Neuronal stem cell (in vitro differentiated cells): Measurements from ENCODE around the gene NR3C2.

Source experiments
- DNase-seq: peaks from one replicate; pipeline ENCODE4 v3.0.0-alpha.2; 2013; ENCODE audit warnings: low spot score
- H2AFZ ChIP-seq: one replicate; pipeline ENCODE4 v1.6.1; 2013; ENCODE audit warnings: mild to moderate bottlenecking, low read length, inconsistent platforms
- H2AK5ac ChIP-seq: 2 replicates; pipeline ENCODE4 v1.6.1; 2013; ENCODE audit warnings: low read depth, mild to moderate bottlenecking, inconsistent platforms, low read length, moderate library complexity, mixed read lengths
- H2BK120ac ChIP-seq: 2 replicates; pipeline ENCODE4 v1.6.1; 2013; ENCODE audit warnings: low read depth, mild to moderate bottlenecking, inconsistent platforms, low read length, moderate library complexity, mixed read lengths
- H2BK12ac ChIP-seq: one replicate; pipeline ENCODE4 v1.6.1; 2013; ENCODE audit warnings: low read length, inconsistent platforms
- H2BK15ac ChIP-seq: 2 replicates; pipeline ENCODE4 v1.6.1; 2013; ENCODE audit warnings: mild to moderate bottlenecking, low read length, inconsistent platforms, mixed read lengths
- H2BK5ac ChIP-seq: one replicate; pipeline ENCODE4 v1.6.1; 2013; ENCODE audit warnings: inconsistent platforms, mild to moderate bottlenecking, low read length, moderate library complexity
- H3K14ac ChIP-seq: one replicate; pipeline ENCODE4 v1.6.1; 2013; ENCODE audit warnings: low read length, inconsistent platforms
- H3K18ac ChIP-seq: 2 replicates; pipeline ENCODE4 v1.6.1; 2013; ENCODE audit warnings: low read length, inconsistent platforms
- H3K23ac ChIP-seq: 2 replicates; pipeline ENCODE4 v1.6.1; 2013; ENCODE audit warnings: low read depth, mild to moderate bottlenecking, mixed read lengths, low read length, inconsistent platforms; ENCODE audit not compliant: poor library complexity
- H3K27ac ChIP-seq: replicated peaks from 3 replicates; pipeline ENCODE4 v1.5.1; 2013; ENCODE audit warnings: low read length, inconsistent platforms
- H3K27me3 ChIP-seq, 3 experiments: 2 replicates each; pipeline ENCODE4 v1.6.1; 2013; ENCODE audit warnings: low read length in 3 of 3, mild to moderate bottlenecking in 2 of 3, inconsistent platforms in 1 of 3, low read depth in 1 of 3, mixed read lengths in 1 of 3, moderate library complexity in 1 of 3; ENCODE audit not compliant: control insufficient read depth in 3 of 3, insufficient read depth in 3 of 3
- H3K36me3 ChIP-seq, 2 donors: replicated peaks in 1 of 2; 2 replicates each; pipeline ENCODE4 v1.6.1; 2013; ENCODE audit warnings: low read length in 2 of 2; ENCODE audit not compliant: control insufficient read depth in 2 of 2, insufficient read depth in 2 of 2
- H3K4ac ChIP-seq: 2 replicates; pipeline ENCODE4 v1.6.1; 2013; ENCODE audit warnings: inconsistent platforms, mild to moderate bottlenecking, low read length, moderate library complexity
- H3K4me1 ChIP-seq, 2 donors: 1 replicate in 1 of 2; 2 replicates in 1 of 2; pipeline ENCODE4 v1.6.1; 2013; ENCODE audit warnings: low read length in 2 of 2, low read depth in 1 of 2; ENCODE audit not compliant: control insufficient read depth in 2 of 2, insufficient read depth in 1 of 2
- H3K4me2 ChIP-seq: one replicate; pipeline ENCODE4 v1.6.1; 2013; ENCODE audit warnings: mild to moderate bottlenecking, low read length, inconsistent platforms; ENCODE audit not compliant: insufficient read depth, poor library complexity, severe bottlenecking
- H3K4me3 ChIP-seq, 2 donors: 2 replicates each; pipeline ENCODE4 v1.5.1; 2013; ENCODE audit warnings: low read length in 2 of 2, mild to moderate bottlenecking in 2 of 2, inconsistent platforms in 1 of 2, moderate library complexity in 1 of 2
- H3K79me1 ChIP-seq: one replicate; pipeline ENCODE4 v1.6.1; 2013; ENCODE audit warnings: low read depth, mild to moderate bottlenecking, inconsistent platforms, low read length, moderate library complexity
- H3K9ac ChIP-seq: one replicate; pipeline ENCODE4 v1.6.1; 2013; ENCODE audit warnings: mild to moderate bottlenecking, low read depth, low read length, inconsistent platforms; ENCODE audit not compliant: poor library complexity
- H3K9me3 ChIP-seq, 2 donors: replicated peaks in 1 of 2; 2 replicates each; pipeline versions ENCODE3 to v1.6.1; 2013; ENCODE audit warnings: low read length in 2 of 2, mild to moderate bottlenecking in 2 of 2, inconsistent platforms in 1 of 2, low read depth in 1 of 2, mixed read lengths in 1 of 2, moderate library complexity in 1 of 2; ENCODE audit not compliant: control insufficient read depth in 2 of 2, insufficient read depth in 1 of 2
- H4K8ac ChIP-seq: one replicate; pipeline ENCODE4 v1.6.1; 2013; ENCODE audit warnings: low read depth, mild to moderate bottlenecking, inconsistent platforms, low read length, moderate library complexity
- H4K91ac ChIP-seq: one replicate; pipeline ENCODE4 v1.6.1; 2013; ENCODE audit warnings: low read length, low read depth, mild to moderate bottlenecking, inconsistent platforms; ENCODE audit not compliant: poor library complexity
- WGBS, 2 donors: extraction: QIAGEN DNeasy Blood & Tissue Kit; methylation state at CpG; one replicate each; pipeline ENCODE4 v1.1.7; 2013; ENCODE audit warnings: missing lambda C conversion rate in 2 of 2, mixed read lengths in 1 of 2; ENCODE audit not compliant: insufficient read length in 2 of 2, insufficient replicate concordance in 1 of 2; ENCODE audit errors: extremely low coverage in 2 of 2; 5-methylcytosine and 5-hydroxymethylcytosine counted together

Gene NR3C2

DNA sequence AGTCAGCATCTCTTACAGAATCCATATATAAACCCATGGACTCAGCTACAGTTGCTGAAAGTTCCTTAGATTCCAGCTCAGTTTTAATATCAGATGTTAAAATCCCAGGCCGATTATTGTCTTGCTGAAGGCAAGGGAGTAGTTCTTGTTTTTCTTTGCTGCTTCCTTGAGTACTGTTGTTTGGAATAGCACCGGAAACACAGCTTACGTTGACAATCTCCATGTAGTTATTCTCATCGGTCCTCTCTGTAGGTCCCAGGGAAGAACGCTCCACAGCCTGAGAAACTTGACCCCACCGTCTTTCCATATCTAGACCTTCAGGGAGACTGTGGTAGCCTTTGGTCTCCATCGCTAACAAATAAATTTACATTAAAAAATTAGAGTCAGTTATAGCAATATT lies 5.7 kb downstream of the NR3C2 start:
- Histone ChIP-seq H3K18ac (no peak overlapping the region), H3K14ac (no peak overlapping the region), H2BK120ac (no peak overlapping the region), H3K9me3 (no peaks in the 10 kb centered on the region), H4K8ac (no peak overlapping the region), H2BK12ac (no peak overlapping the region), H3K9ac (no peak overlapping the region), H2BK15ac (no peak overlapping the region), H4K91ac (no peak overlapping the region), H2BK5ac (no peak overlapping the region), H3K79me1 (no peaks in the 10 kb centered on the region), H2AK5ac (no peak overlapping the region), H3K4me2 (no peak overlapping the region), H3K27me3 (peaks cover 0 to 30% (median 7%) of the 10 kb centered on the region in 3 experiments), H3K4ac (no peak overlapping the region), H3K36me3 (no peaks in the 10 kb centered on the region), H3K4me1 (no peaks in the 10 kb centered on the region), H2AFZ (no peak overlapping the region), H3K27ac (no peak overlapping the region), H3K23ac (no peak overlapping the region), H3K4me3 (no peak overlapping the region)
- DNase-seq = no peak
- no CpG with 5 or more reads among the region's 7 CpGs for WGBS, 2 donors

DNA sequence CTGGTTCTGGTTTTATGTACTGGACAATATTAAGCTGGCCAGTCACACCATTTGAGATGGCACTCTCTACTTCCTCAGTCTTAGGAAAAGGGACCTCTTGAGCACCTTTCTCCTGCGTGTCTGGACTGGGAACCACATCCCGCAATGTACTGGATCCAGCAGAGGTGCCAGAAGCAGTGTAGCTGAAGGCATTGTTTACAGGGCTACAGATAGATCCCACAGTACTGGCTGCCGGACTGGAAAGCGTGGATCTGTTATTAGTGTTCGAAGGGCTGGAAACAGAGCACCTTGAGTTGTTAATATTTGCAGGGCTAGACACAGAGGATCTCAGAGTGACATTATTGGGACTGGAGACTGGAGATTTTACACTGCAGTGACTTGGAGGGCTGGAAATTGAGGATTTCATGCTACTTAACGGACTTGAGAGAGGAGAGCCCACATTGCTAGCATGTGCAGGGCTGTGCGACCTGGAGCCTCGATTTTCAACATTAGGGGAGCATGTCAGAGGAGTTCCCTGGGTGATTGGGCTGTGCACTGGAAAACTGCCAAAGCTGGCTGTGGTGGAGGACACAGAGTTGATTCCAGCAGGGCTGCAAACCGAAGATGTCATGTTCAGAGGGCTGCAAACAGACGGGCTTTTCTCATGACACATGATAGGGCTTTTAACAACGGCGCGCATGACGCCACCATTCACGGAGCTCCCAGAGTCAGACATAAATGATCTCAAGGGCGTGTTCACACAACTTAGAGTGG lies 6.4 kb downstream of the NR3C2 start:
- Histone ChIP-seq H3K4me3 (no peak overlapping the region), H2AK5ac (no peak overlapping the region), H3K79me1 (no peaks in the 10 kb centered on the region), H3K4me1 (no peaks in the 10 kb centered on the region), H3K9me3 (no peaks in the 10 kb centered on the region), H2BK15ac (no peak overlapping the region), H3K4me2 (no peak overlapping the region), H3K23ac (no peak overlapping the region), H2BK5ac (no peak overlapping the region), H3K9ac (no peak overlapping the region), H3K18ac (no peak overlapping the region), H4K8ac (no peak overlapping the region), H2BK120ac (no peak overlapping the region), H3K27me3 (peaks cover 0 to 23% (median 1%) of the 10 kb centered on the region in 3 experiments), H2BK12ac (no peak overlapping the region), H3K4ac (no peak overlapping the region), H3K36me3 (no peaks in the 10 kb centered on the region), H3K14ac (no peak overlapping the region), H2AFZ (no peak overlapping the region), H3K27ac (no peak overlapping the region), H4K91ac (no peak overlapping the region)
- WGBS, 2 donors = no CpG with 5 or more reads among the region's 16 CpGs
- DNase-seq = no peak

DNA sequence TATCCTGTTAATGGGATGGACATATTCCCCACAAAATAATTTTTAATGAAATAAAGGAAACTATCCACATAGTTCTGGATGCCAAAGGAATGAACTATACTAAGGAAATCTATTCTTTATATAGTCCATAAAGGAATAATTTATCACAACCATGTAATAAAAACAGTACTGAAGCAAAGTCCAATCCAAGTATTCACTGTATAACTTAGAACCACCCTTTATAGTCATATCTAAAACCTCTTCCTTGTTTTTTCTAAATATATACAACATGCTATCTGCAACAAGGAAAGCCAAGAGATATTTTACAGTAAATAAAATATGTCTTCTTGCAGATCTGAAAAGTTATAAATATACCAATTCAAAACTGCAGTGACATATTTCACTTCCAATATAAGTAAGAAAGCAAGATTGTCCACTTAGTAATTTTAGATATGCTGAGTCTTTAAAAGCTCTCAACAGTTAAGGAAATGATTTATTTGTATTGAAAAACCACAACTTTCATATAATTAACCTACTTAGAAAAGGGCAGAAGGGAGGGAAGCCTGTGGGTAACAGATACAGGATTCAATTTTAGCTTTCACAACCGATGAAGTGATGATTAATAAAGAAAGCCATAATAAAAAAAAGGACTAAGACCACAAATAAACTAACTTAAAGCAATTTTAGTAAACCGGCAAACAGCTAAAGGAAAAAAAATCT lies 8.0 kb downstream of the NR3C2 start:
- Histone ChIP-seq H4K8ac (no peak overlapping the region), H3K14ac (no peak overlapping the region), H3K9ac (no peak overlapping the region), H3K27ac (no peak overlapping the region), H2BK5ac (no peak overlapping the region), H3K27me3 (peaks cover 0 to 7% (median 0%) of the 10 kb centered on the region in 3 experiments), H3K4me3 (no peak overlapping the region), H3K23ac (no peak overlapping the region), H4K91ac (no peak overlapping the region), H2BK15ac (no peak overlapping the region), H3K4me2 (no peak overlapping the region), H3K9me3 (no peaks in the 10 kb centered on the region), H3K79me1 (no peaks in the 10 kb centered on the region), H2AFZ (no peak overlapping the region), H3K4me1 (no peaks in the 10 kb centered on the region), H2AK5ac (no peak overlapping the region), H3K18ac (no peak overlapping the region), H3K4ac (no peak overlapping the region), H2BK12ac (no peak overlapping the region), H3K36me3 (no peaks in the 10 kb centered on the region), H2BK120ac (no peak overlapping the region)
- no peak for DNase-seq
- no CpG with 5 or more reads among the region's 2 CpGs for WGBS, 2 donors

DNA sequence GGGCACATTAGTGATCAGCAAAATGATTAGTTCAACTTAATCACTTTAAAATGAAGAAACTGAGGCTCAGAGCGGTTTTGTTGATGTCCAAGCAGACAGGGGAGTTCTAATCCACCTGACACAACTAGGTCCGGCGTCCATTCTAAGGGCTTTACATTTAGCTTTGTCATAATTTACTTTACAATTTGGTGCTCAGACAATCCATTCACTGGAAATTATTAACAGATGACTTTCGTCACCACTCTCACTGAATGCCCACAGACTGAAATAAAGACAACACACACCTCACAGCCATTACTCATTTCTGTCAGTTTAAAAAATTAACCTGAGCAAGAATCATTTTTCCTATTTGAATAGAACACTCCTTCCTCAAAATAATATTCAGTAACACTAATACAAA lies 10.8 kb downstream of the NR3C2 start:
- Histone ChIP-seq H4K91ac (no peak overlapping the region), H3K4me1 (no peaks in the 10 kb centered on the region), H3K18ac (no peak overlapping the region), H3K9ac (no peak overlapping the region), H3K4me2 (no peak overlapping the region), H3K9me3 (no peaks in the 10 kb centered on the region), H2BK120ac (no peak overlapping the region), H3K4me3 (no peak overlapping the region), H3K27me3 (peaks cover 0 to 6% (median 0%) of the 10 kb centered on the region in 3 experiments), H4K8ac (no peak overlapping the region), H2AK5ac (no peak overlapping the region), H2AFZ (no peak overlapping the region), H3K23ac (no peak overlapping the region), H2BK15ac (no peak overlapping the region), H3K36me3 (no peaks in the 10 kb centered on the region), H2BK5ac (no peak overlapping the region), H3K27ac (no peak overlapping the region), H3K14ac (no peak overlapping the region), H3K4ac (no peak overlapping the region), H3K79me1 (no peaks in the 10 kb centered on the region), H2BK12ac (no peak overlapping the region)
- no peak for DNase-seq
- no CpG with 5 or more reads among the region's 4 CpGs for whole genome bisulfite sequencing, 2 donors
